HL-60 (cell line): ENCODE measurements around the gene OSBPL7.

Experiments used
- CTCF ChIP-seq: IDR thresholded peaks from one replicate; pipeline ENCODE4 v1.5.1; 2011; ENCODE audit warnings: low read length, control low read depth, inconsistent platforms; ENCODE audit not compliant: insufficient read depth
- GABPA ChIP-seq: IDR thresholded peaks from 2 replicates; pipeline ENCODE4 v1.6.1; 2012; ENCODE audit warnings: low read depth

DNA sequence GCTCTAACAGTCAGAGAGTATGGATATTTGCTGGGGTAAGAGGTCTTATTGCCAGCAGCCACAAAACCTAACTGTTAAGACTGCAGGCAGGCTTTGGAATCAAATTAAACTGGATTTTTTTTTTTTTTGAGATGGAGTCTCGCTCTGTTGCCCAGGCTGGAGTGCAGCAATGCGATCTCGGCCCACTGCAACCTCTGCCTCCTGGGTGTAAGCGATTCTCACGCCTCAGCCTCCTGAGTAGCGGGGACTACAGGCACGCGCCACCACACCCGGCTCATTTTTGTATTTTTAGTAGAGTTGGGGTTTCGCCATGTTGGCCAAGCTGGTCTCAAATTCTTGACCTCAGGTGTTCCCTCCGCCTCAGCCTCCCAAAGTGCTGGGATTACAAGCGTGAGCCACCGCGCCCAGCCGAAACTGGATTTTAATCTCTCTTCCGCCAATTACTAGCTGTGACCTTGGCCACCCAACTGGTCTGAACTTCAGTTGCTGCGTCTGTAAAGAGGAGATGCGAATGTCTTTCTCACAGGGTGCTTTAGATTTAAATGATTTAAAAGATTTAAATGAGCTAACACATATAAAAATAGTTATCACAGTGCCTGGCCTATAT, 8.9 kb upstream of the OSBPL7 start:
- TF ChIP-seq CTCF (no peak), GABPA (no peak)
